Eye (tissue), 1 donor: ENCODE data around the gene EPB41L4B.

Experiments used
- DNase-seq: peaks from one replicate; pipeline ENCODE4 v3.0.0-alpha.2; 2015

The EPB41L4B gene

GRCh38 chr9:109267555-109267954 is 53.3 kb downstream of the EPB41L4B start:
- DNase-seq = no peak

- peak; percentile 29 for DNase-seq
These were observed 55.8 kb downstream of the EPB41L4B start for GRCh38 chr9:109264877-109265587.

- DNase-seq = no peak
These were observed 57.5 kb downstream of the EPB41L4B start for GRCh38 chr9:109263358-109263757.

GRCh38 chr9:109258481-109259302 is 62.2 kb downstream of the EPB41L4B start:
- DNase-seq = peak; percentile 79

- no peak for DNase-seq
These were observed 64.5 kb downstream of the EPB41L4B start for GRCh38 chr9:109256336-109256735.

- DNase-seq = no peak
These were observed 65.5 kb downstream of the EPB41L4B start for GRCh38 chr9:109255394-109255793.

GRCh38 chr9:109254317-109254716 is 66.5 kb downstream of the EPB41L4B start:
- DNase-seq = no peak

- no peak for DNase-seq
These were observed 67.1 kb downstream of the EPB41L4B start for GRCh38 chr9:109253637-109254284.

GRCh38 chr9:109253241-109253636 is 67.6 kb downstream of the EPB41L4B start:
- no peak for DNase-seq

- DNase-seq = no peak
These were observed 68.6 kb downstream of the EPB41L4B start for GRCh38 chr9:109252291-109252690.

- no peak for DNase-seq
These were observed 69.1 kb downstream of the EPB41L4B start for GRCh38 chr9:109251776-109252106.

GRCh38 chr9:109251080-109251775 is 69.6 kb downstream of the EPB41L4B start:
- peak; percentile 28 for DNase-seq

- DNase-seq = no peak
These were observed 70.1 kb downstream of the EPB41L4B start for GRCh38 chr9:109250771-109251079.

GRCh38 chr9:109250311-109250741 is 70.5 kb downstream of the EPB41L4B start:
- no peak for DNase-seq

GRCh38 chr9:109249615-109250014 is 71.2 kb downstream of the EPB41L4B start:
- no peak for DNase-seq

- no peak for DNase-seq
These were observed 72.7 kb downstream of the EPB41L4B start for GRCh38 chr9:109248133-109248581.

GRCh38 chr9:109247228-109247627 is 73.6 kb downstream of the EPB41L4B start:
- no peak for DNase-seq

GRCh38 chr9:109246533-109246932 is 74.3 kb downstream of the EPB41L4B start:
- no peak for DNase-seq

GRCh38 chr9:109245310-109245897 is 75.5 kb downstream of the EPB41L4B start:
- no peak for DNase-seq

- peak; percentile 90 for DNase-seq
These were observed 76.4 kb downstream of the EPB41L4B start for GRCh38 chr9:109244179-109245132.

- DNase-seq = no peak
These were observed 78.1 kb downstream of the EPB41L4B start for GRCh38 chr9:109242741-109243140.

GRCh38 chr9:109242014-109242413 is 78.8 kb downstream of the EPB41L4B start:
- no peak for DNase-seq
